NCI-H2081 treated with DMSO at 0.1 percent for 48 hours (cell line): ENCODE measurements around the gene ANKZF1.
"Not testable (repeated sequence)": the region's sequence is repeated elsewhere in the genome, so short reads cannot be mapped to it uniquely, and the experiment has no call there.

Experiments used
- DNase-seq: peaks from one replicate; lab custom pipeline; 2025; lab: John Stamatoyannopoulos, UW

Gene ANKZF1

GRCh38 chr2:219229305-219230058, at the start of gene ANKZF1, which contains the start of gene ATG9A:
Gene ANKZF1, plus strand, starts transcription at chr2:219229806. Its CDS starts 452 bp downstream, at chr2:219230258.
Gene ATG9A, minus strand, starts transcription at chr2:219229636. Its CDS starts 1,612 bp downstream, at chr2:219228024.
- peak; percentile 93 for DNase-seq

- DNase-seq, result no peak
Measured at GRCh38 chr2:219180961-219181360, 48.6 kb upstream of the ANKZF1 start.

GRCh38 chr2:219181531-219181930, 48.1 kb upstream of the ANKZF1 start:
- no peak for DNase-seq

GRCh38 chr2:219182331-219183150, 47.1 kb upstream of the ANKZF1 start:
- DNase-seq, result no peak

GRCh38 chr2:219183151-219183772, 46.3 kb upstream of the ANKZF1 start:
- DNase-seq, result no peak

GRCh38 chr2:219184121-219184520, 45.5 kb upstream of the ANKZF1 start:
- no peak for DNase-seq

- no peak for DNase-seq
Measured at GRCh38 chr2:219186754-219187456, 42.7 kb upstream of the ANKZF1 start.

- no peak for DNase-seq
Measured at GRCh38 chr2:219197388-219197787, 32.2 kb upstream of the ANKZF1 start.

- no peak for DNase-seq
Measured at GRCh38 chr2:219198974-219199373, 30.6 kb upstream of the ANKZF1 start.

GRCh38 chr2:219199470-219200211, 30.0 kb upstream of the ANKZF1 start:
- no peak for DNase-seq

GRCh38 chr2:219200502-219201326, 28.9 kb upstream of the ANKZF1 start:
- not testable (repeated sequence) for DNase-seq

GRCh38 chr2:219201331-219201730, 28.3 kb upstream of the ANKZF1 start:
- not testable (repeated sequence) for DNase-seq

- no peak for DNase-seq
Measured at GRCh38 chr2:219204425-219205164, 25.0 kb upstream of the ANKZF1 start.

- no peak for DNase-seq
Measured at GRCh38 chr2:219205165-219205538, 24.5 kb upstream of the ANKZF1 start.

GRCh38 chr2:219205981-219206327, 23.7 kb upstream of the ANKZF1 start:
- no peak for DNase-seq

- peak; percentile 36 for DNase-seq
Measured at GRCh38 chr2:219206328-219207133, 23.1 kb upstream of the ANKZF1 start, which contains the start of gene ZFAND2B. Gene ZFAND2B, plus strand, starts transcription at chr2:219206782. Its CDS starts 206 bp downstream, at chr2:219206988.

GRCh38 chr2:219207134-219207883, 22.3 kb upstream of the ANKZF1 start:
- no peak for DNase-seq
